NOMO-1 treated with dmso at 0.1 percent for 144 hours (cell line): ENCODE data around the gene TPD52L2.
"Not testable (repeated sequence)": the region's sequence is repeated elsewhere in the genome, so short reads cannot be mapped to it uniquely, and the experiment has no call there.

Source experiments
- DNase-seq: peaks from one replicate; lab custom pipeline; 2025; ENCODE audit not compliant: unreplicated experiment; lab: John Stamatoyannopoulos, UW

The TPD52L2 gene

DNA sequence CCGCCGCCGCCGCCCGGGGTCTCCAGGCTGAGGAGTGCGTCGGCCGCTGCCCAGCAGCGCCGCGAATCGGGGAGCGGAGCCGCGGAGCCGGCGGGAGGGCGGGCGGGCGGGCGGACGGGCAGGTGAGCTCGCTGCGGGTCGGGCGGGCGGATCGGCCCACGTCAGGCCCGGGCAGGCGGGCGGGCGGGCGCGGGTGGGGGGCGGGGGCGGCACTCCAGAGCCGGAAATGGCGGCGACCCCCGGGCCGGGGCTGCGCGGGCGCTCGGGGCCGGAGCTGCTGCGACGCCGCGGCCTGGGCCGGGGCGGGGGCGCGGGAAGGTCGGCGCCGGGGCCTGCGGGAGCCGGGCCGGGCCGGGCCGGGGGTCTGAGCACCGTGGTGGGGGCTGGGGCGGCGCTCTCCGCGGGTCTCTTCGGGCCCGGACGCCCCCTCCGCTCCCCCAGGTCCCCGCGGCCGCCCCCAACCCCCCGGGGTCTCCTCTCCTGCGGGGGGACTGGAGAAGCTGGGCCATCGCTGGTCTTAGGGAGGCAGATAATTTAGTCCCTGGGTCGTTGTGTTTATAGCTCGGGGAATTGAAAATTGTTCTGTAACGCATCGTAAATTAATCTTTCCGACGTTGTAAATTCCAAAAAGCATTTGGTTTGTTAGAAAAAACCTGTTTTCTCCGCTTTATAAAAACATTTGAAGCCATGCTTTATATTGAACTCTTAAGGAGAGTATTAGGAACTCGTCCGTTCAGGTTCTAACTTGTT is 30.3 kb downstream of the TPD52L2 start:
- DNase-seq = no peak

DNA sequence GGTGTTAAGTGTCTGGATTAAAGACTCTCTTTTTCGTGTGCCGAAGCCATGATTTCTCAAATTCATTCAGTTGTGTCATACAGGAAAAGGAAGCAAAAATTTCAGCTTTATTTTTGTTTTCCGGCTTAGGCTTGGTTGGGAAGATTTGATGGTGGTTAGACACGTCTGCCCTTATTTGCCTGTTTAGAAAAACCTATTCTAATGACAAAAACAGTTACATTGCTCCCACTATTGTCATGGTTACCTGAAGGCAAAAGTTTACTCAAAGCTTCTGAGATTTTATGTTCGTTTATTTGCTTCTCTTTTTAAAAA is 30.8 kb downstream of the TPD52L2 start:
- no peak for DNase-seq

DNA sequence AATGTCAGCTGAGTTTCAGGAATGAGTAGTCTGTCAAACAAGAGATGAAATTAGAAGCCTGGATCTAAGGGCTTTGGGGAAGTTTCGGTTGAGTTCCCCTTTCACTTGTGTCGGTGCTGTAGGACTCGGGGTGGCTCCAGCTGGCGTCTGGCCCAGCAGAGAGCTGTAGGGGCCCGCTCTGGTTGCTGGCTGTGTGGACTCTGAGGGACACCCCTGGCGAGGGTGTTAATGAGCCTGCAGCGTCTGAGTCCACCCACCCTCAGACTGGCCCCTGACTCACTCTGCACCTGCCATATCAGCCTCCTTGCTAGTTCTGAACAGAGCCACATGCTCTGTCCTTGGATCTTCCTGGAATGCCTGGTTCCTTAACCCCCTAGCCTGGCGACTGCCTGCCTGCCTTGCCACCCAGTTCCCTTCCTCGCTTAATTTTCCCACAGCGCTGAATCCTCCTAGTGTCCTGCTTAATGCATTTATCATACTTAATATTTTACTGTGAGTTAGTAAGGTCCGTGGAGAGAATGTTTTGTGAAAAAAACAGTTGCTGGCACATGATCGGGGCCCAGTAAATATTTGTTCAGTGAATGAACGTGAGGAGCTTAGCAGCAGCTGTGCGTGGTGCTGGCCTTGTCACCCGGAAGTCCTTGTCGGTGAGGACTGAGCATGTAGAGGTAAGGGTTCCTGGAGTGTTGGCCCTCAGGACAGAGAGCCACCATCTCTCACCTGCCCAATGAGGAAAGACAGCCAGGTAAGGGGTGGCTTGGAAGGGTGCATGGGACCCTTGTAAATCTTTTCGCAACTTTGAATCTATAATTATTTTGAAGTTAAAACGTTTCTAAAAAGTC is 31.4 kb downstream of the TPD52L2 start:
- DNase-seq = peak; percentile 39

DNA sequence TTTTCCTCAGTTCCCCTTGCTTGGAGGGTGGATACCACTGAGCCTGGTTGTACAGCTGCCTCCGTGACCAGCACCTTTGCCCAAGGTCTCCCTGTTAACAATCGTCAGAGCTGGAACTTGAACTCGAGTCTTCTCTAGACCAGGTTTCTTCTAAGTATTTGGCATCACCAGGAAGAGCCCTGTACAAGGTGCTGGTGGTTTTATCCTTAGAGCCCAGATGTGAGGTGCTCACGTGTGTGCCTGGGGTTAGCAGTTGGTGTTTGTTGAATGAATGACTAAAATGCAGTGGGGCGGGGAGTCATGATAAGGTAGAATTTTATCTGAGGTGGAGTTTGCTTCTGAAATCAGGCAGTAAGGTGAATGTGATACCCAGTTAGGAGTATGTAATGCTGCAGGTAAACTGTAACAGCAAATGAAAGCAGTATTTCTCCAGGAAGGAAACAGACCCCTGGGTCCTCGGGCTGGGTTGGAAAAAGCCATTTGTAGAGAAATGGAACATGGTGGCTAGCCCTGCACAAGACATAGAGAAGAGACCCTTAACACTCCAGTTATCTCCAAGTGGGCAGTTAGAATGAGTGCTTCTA is 33.0 kb downstream of the TPD52L2 start:
- no peak for DNase-seq

DNA sequence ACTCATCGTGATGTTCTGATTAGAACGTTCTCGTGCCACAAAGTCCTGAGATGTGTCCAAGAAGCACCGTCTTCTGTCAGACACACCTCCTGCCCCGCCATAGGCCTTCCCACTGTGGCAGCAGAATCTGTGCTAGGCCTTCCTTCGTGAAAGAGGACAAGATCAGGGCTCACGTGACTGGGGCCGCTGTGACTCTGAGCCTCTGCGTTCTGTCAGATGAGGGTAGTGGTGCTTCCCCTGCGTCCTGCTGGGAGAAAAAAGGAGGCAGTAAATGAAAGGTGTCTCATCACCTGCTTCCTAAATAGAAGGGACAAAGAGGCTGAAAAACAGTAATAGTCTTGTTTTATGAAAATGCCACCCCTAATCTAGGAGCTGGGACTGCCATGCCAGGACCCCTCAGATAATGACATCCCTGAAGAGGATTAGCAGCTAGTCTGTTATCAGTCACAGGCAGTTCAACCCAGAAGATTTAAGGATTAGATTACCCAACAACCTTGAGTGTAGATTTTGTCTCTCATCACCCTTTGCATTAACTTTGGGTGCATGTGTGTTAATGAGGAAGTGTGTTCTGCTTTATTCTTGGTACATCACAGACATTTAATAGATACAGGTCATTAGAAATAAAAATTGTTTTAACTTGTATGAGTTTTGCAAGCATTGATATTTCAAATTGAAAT is 34.0 kb downstream of the TPD52L2 start:
- peak; percentile 62 for DNase-seq

DNA sequence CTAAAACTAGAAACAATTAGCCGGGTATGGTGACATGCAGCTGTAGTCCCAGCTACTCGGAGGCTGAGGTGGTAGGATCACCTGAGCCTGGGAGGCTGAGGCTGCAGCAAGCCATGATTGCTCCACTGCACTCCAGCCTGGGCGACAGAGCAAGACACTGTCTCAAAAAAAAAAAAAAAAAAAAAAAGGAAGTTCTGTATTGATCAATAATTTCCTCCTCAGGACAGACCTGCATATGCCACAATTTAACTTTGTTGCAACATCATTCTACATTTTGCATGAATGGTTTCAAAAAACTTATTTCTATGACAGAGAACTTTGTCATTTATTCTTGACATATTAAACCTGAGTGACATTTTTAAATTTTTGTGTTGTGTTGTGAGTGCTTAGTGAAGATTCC is 35.3 kb downstream of the TPD52L2 start:
- DNase-seq = peak; percentile 62

DNA sequence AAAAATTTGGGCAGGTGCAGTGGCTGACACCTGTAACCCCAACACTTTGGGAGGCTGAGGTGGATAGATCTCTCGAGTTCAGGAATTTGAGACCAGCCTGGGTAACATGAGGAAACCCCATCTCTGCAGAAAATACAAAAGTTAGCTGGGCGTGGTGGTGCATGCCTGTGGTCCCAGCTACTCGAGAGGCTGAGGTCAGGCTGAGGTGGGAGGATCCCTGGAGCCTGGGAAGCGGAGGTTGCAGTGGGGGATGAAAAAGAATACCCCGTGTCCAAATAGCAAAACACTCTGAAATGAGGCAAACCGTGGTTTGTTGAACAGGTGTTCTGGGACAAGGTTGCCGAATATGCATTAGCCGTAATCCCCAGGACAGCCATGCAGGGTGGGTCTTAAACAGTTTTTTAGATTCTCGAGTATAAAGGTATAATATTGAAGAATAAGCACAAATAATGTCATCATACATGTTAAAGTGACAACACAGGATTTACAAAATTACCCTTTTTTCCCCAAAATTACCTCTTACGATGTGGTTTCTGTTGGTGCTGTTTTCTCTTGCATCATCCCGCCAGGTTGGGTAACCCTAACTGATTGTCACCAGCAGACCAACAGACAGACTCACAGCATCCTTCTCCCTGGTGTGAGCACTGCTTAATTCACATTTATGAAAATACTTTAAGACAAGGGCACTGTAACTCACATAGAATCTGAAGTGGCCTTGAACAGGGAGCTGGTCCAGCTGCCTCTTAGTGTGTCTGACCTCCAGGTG is 38.9 kb downstream of the TPD52L2 start:
- peak; percentile 70 for DNase-seq

DNA sequence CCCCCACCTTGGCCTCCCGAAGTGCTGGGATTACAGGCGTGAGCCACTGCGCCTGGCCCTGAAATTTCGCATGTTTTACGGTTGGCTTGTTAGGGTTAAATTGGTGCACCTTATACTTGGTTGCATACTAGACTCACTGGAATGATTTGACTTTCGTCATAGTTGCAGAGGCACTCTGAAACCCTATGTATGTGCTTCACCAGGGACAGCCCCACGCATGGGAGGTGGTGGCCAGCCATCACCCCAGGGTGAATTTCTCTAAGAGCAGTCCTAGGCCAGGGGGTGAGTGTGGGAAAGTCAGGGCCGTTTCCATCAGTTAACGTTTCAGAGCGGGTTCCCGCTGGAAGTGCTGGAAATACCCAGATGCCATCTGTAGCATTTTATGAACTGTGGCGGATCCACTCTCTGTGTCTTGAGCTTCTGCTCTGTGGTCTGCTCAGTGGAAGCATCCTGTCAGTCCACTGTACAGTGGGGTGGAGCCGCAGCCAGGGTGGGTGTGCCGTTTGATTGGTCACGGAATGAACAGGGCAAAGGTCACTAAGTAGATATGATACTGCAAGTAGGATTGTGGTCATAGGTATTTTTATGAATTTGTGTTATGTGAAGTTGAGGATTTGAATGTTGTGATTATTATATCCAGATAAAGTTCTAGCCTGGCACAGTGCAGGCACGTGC is 43.1 kb downstream of the TPD52L2 start:
- DNase-seq = no peak

DNA sequence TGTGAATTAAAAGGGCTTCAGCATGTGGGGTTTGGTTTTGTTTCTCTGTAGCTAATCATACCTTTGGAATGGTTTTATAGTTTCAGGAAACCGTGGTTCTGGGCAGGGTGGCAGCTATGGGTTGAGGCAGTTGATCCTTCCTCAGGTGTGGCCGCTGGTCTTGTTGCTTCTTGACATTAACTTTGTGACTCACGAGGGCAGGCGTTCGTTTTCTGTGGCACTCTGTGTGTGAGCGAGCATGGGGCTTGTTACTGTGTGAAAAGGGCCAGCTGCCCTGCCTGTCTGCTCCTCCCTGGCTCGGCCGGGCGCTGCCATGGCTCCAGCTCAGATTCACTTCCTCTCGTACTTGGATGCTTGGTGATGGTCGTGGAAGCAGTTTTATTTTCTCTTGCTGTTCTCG is 46.1 kb downstream of the TPD52L2 start:
- peak; percentile 49 for DNase-seq

DNA sequence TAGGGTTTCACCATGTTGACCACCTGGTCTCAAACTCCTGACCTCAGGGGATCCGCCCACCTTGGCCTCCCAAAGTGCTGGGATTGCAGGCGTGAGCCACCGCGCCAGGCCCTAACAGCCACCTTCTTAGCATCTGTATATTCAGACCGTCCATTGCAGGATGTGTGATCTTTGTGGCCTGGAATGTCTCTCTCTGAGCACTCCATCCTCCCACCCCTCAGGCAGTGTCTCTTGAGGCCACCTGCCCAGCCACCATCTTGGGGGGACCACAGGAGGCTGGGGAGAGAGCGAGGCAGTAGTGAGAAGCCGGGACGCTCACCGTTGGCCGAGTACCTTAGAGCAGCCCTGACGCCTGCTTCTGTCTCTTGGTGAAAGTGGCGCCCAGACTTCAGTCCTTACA is 48.7 kb downstream of the TPD52L2 start:
- DNase-seq = no peak

DNA sequence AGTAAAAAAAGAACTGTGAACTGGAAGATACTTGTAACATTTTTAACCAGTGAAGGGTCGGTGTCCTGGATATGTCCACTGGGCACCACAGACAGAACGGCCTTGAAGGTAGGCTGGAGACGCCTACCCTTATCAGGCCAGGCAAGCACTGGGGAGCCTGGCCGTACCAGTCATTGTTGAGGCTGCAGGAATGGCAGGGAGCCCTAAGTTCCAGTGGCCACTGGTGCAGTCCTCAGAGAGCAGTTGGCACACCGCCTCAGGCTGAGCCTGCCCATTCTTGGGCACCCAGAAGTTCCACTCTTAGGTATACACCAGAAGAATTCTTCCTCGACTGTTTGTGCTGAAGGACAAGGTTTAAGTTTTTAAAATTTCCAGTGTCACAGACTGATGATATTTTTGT is 50.4 kb downstream of the TPD52L2 start:
- no peak for DNase-seq

DNA sequence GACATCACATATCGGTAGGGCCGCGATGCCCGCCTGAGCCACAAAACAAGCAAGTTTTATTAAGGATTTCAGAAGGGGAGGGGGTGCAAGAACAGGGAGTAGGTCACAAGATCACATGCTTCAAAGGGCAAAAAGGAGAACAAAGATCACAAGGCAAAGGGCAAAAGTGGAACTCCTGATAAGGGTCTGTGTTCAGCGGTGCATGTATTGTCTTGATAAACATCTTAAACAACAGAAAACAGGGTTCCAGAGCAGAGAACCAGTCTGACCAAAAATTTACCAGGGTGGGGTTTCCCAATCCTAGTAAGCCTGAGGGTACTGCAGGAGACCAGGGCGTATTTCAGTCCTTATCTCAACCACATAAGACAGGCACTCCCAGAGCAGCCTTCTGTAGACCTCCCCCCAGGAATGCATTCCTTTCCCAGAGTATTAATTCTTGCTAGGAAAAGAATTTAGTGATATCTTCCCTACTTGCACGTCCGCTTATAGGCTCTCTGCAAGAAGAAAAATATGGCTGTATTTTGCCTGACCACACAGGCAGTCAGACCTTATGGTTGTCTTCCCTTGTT is 51.4 kb downstream of the TPD52L2 start:
- DNase-seq = not testable (repeated sequence)

DNA sequence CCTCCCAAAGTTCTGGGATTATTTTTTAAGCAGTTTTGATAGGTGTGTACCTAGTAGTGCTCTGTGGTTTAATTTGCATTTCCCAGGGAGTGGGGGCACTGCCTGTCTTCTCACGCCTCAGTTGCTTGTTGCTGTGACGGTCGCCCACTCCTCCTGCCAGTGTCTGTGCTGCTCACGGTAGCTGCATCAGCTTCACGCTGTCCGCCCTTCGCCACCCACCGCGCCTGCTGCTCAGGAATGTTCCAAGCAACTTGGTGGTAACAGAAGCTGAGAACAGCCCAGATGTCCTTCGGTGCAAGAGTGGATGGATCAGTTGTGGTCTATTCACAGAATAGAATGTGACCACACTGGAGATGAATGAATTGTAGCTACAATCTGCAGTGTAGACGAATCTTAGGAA is 52.7 kb downstream of the TPD52L2 start:
- DNase-seq = no peak

DNA sequence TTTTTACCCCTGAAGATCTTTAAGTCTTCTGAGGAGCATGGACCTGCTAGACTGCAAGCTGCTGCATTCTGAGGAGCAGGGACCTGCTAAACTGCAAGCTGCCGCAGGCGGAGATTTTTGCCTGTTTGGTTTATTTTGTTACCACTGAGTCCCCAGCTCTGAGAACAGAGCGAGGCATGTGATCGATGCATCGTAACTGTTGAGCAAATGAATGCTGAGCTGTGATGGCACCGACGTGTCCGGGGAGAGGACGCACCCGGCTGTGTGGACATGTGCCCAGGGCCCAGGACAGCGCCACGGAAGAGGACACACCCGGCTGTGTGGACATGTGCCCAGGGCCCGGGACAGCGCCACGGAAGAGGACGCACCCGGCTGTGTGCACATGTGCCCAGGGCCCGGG is 54.1 kb downstream of the TPD52L2 start:
- DNase-seq = no peak

DNA sequence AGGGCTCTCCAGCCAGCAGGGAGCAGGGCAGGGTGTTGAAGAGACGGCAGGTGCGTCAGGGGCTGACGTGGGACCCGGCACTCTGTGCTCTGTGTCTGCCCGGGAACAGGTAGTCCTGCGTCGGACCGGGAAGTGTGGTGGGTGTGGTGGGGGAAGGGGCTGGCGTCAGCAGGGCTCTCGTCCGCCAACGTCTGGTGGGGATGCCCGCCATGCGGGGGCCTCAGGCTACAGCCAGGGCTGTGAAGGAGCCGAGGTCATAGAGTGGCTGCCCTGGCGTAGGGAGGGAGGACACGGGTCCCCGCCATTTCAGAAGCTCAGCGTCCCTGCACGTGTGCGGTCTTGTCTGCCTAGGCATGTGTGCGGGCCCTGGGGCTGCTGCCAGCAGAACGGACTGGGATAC is 55.2 kb downstream of the TPD52L2 start:
- no peak for DNase-seq

DNA sequence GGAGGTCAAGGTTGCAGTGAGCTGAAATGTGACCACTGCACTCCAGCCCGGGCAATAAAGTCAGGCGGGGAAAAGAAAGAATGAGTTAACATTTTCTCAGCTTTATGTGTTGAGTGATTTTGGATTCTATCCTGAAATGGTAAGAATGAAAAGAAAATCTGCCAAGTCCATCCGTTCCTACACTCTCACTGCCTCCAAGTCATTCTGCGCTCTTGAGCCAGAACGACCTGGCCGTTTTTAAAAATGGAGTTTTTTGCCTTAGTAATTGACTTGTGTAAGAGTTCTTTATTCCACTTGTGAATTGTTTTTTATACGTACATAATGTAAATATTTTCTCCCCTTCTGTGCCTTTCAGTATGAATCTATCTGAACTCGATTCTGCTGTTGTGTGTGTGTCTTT is 58.6 kb downstream of the TPD52L2 start:
- DNase-seq = no peak

DNA sequence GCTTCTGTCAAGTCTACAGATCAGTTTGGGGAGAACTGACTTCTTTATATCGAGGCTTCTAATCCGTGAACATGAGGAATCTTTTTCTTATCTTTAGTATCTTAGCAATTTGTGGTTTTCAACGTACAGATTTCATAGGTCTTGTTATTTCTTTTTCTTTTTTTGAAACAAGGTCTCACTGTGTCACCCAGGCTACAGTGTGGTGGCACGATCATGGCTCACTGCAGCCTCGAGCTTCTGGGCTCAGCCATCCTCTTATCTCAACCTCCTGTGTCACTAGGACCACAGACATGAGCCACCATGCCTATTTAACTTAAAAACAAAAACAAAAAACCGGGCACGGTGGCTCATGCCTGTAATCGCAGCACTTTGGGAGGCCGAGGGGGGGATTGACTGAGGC is 59.2 kb downstream of the TPD52L2 start:
- DNase-seq = no peak

DNA sequence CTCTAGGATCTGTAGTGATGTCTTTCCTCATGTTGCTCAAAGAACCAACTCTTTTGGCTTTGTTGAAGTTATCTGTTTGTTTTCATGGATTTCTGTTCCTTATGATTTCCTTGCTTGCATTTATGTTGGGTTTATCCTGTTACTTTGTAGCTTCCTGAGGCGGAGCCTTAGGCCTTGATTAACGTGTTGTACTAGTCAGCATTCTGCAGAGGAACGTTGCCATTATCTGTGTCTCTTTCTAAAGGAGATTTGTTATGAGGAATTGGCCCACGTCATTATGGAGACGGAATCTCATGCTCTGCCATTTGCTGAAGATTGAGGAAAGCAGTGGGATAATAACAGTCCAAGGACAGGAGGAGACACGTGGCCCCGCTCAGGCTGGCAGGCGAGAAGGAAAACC is 61.2 kb downstream of the TPD52L2 start:
- DNase-seq = no peak

DNA sequence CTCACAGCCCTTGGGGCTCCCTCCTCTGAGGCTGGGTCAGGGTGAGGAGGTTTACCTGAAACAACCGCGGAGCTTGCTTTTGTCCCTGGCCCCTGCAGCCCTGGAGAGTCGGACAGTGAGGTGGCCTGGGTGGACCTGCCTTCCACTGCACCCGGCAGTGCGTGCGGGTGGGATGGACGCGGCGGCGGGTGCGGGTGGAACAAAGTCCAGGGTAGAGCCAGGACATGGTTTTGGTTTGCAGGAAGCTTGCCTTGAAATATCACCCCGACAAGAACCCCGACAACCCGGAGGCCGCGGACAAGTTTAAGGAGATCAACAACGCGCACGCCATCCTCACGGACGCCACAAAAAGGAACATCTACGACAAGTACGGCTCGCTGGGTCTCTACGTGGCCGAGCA is 64.0 kb downstream of the TPD52L2 start:
- DNase-seq = no peak

DNA sequence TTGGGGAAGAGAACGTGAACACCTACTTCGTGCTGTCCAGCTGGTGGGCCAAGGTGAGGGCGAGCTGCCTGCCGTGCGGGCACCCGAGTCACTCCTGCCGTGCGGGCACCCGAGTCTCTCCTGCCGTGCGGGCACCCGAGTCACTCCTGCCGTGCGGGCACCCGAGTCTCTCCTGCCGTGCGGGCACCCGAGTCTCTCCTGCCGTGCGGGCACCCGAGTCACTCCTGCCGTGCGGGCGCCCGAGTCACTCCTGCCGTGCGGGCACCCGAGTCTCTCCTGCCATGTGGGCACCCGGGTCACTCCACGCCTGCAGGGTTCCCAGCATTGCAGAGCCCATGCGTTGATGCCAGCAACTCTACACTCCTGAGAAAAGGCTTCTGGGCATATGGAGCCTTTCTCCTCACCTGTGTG is 64.4 kb downstream of the TPD52L2 start:
- DNase-seq = not testable (repeated sequence)
